ENCODE measurements around the gene GPR37.
A peak's percentile ranks its signal among the peaks of the same experiment; 100 is the strongest.

Gene GPR37

GRCh38 chr7:124713086-124713485 is 52.5 kb downstream of the GPR37 start:
- TF ChIP-seq ARNTL (CRISPR knock-in tag; IDR thresholded peaks at IDR 0.05; ENCODE audit: borderline replicate concordance, low read depth) (no peak), OSR1 (CRISPR knock-in tag; IDR thresholded peaks at IDR 0.05) (no peak), ISL1 (CRISPR knock-in tag; IDR thresholded peaks at IDR 0.05) (no peak), ZFP30 (CRISPR knock-in tag; IDR thresholded peaks at IDR 0.05) (no peak), ZNF8 (CRISPR knock-in tag; IDR thresholded peaks at IDR 0.05) (no peak), ZNF70 (CRISPR knock-in tag; IDR thresholded peaks at IDR 0.05) (no peak), SNAI2 (CRISPR knock-in tag; IDR thresholded peaks at IDR 0.05) (no peak), RARB (CRISPR knock-in tag; IDR thresholded peaks at IDR 0.05) (no peak), CSDC2 (CRISPR knock-in tag; IDR thresholded peaks at IDR 0.05) (no peak), ZC3H10 (CRISPR knock-in tag; IDR thresholded peaks at IDR 0.05) (no peak), ZFP3 (CRISPR knock-in tag; IDR thresholded peaks at IDR 0.05) (no peak)
- TF ChIP-seq, protein P1, sequence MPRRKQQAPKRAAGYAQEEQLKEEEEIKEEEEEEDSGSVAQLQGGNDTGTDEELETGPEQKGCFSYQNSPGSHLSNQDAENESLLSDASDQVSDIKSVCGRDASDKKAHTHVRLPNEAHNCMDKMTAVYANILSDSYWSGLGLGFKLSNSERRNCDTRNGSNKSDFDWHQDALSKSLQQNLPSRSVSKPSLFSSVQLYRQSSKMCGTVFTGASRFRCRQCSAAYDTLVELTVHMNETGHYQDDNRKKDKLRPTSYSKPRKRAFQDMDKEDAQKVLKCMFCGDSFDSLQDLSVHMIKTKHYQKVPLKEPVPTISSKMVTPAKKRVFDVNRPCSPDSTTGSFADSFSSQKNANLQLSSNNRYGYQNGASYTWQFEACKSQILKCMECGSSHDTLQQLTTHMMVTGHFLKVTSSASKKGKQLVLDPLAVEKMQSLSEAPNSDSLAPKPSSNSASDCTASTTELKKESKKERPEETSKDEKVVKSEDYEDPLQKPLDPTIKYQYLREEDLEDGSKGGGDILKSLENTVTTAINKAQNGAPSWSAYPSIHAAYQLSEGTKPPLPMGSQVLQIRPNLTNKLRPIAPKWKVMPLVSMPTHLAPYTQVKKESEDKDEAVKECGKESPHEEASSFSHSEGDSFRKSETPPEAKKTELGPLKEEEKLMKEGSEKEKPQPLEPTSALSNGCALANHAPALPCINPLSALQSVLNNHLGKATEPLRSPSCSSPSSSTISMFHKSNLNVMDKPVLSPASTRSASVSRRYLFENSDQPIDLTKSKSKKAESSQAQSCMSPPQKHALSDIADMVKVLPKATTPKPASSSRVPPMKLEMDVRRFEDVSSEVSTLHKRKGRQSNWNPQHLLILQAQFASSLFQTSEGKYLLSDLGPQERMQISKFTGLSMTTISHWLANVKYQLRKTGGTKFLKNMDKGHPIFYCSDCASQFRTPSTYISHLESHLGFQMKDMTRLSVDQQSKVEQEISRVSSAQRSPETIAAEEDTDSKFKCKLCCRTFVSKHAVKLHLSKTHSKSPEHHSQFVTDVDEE (CRISPR knock-in tag; IDR thresholded peaks at IDR 0.05), result no peak
- TF ChIP-seq, protein P2, sequence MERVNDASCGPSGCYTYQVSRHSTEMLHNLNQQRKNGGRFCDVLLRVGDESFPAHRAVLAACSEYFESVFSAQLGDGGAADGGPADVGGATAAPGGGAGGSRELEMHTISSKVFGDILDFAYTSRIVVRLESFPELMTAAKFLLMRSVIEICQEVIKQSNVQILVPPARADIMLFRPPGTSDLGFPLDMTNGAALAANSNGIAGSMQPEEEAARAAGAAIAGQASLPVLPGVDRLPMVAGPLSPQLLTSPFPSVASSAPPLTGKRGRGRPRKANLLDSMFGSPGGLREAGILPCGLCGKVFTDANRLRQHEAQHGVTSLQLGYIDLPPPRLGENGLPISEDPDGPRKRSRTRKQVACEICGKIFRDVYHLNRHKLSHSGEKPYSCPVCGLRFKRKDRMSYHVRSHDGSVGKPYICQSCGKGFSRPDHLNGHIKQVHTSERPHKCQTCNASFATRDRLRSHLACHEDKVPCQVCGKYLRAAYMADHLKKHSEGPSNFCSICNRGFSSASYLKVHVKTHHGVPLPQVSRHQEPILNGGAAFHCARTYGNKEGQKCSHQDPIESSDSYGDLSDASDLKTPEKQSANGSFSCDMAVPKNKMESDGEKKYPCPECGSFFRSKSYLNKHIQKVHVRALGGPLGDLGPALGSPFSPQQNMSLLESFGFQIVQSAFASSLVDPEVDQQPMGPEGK (CRISPR knock-in tag; IDR thresholded peaks at IDR 0.05; ENCODE audit: borderline replicate concordance), result no peak
- TF ChIP-seq, protein P3, sequence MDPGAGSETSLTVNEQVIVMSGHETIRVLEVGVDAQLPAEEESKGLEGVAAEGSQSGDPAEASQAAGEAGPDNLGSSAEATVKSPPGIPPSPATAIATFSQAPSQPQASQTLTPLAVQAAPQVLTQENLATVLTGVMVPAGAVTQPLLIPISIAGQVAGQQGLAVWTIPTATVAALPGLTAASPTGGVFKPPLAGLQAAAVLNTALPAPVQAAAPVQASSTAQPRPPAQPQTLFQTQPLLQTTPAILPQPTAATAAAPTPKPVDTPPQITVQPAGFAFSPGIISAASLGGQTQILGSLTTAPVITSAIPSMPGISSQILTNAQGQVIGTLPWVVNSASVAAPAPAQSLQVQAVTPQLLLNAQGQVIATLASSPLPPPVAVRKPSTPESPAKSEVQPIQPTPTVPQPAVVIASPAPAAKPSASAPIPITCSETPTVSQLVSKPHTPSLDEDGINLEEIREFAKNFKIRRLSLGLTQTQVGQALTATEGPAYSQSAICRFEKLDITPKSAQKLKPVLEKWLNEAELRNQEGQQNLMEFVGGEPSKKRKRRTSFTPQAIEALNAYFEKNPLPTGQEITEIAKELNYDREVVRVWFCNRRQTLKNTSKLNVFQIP (CRISPR knock-in tag; IDR thresholded peaks at IDR 0.05; ENCODE audit: borderline replicate concordance, low read depth), result no peak
- ATAC-seq, result no peak

GRCh38 chr7:124712017-124712416 is 53.6 kb downstream of the GPR37 start:
- TF ChIP-seq ESRRG (CRISPR knock-in tag; IDR thresholded peaks at IDR 0.05), result no peak
- no peak for TF ChIP-seq ARNTL (CRISPR knock-in tag; IDR thresholded peaks at IDR 0.05; ENCODE audit: borderline replicate concordance, low read depth)
- TF ChIP-seq CREB5 (CRISPR knock-in tag; IDR thresholded peaks at IDR 0.05; ENCODE audit: low read depth), result no peak
- TF ChIP-seq ZFP30 (CRISPR knock-in tag; IDR thresholded peaks at IDR 0.05), result no peak
- TF ChIP-seq PPARA (CRISPR knock-in tag; IDR thresholded peaks at IDR 0.05; ENCODE audit: borderline replicate concordance), result no peak
- no peak for TF ChIP-seq ISL1 (CRISPR knock-in tag; IDR thresholded peaks at IDR 0.05)
- no peak for ATAC-seq

DNA sequence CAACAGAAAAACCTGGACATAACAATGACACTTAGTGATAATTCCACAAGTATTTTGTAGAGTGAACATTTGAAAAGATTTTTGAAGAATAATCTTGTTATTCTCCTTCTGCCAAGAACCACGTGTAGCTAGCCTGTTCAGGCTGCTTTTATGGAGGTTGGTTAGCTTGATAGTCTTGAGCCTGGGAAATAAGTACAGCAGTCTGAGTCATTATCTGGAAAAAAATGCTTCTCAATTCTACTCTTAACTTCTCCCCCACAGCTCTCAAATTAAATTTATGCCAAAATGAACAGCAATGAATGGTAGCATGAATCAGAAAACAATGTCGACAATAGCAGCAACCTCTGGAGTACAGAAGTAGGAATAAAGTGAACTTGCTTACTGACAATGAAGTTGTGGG is 63.2 kb downstream of the GPR37 start:
- ATAC-seq, result no peak
- TF ChIP-seq OSR1 (CRISPR knock-in tag; IDR thresholded peaks at IDR 0.05) (no peak), ZFP3 (CRISPR knock-in tag; IDR thresholded peaks at IDR 0.05) (0 out of 2 replicates have a peak, but pooled peaks have one; percentile 49)

DNA sequence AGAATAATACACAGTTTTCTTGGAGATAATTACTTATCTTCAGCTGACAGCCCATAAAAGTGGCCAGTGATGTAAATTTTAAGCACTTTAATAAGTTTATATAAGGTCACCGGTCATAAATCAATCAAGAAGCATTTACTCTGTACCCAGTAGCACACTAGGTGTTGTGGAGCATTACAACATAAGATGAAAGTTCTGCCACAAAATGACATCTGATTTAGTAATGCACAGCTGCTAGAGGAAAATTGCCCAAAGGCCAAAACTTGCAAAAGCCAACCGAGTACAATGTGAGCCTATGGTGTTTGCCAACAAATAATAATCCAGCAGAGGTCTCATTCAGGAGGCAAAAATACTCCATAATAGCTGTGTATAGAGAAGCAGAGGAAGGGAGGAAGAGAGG is 63.6 kb downstream of the GPR37 start:
- TF ChIP-seq ISL1 (CRISPR knock-in tag; IDR thresholded peaks at IDR 0.05), result no peak
- TF ChIP-seq CREB5 (CRISPR knock-in tag; IDR thresholded peaks at IDR 0.05; ENCODE audit: low read depth), result no peak

DNA sequence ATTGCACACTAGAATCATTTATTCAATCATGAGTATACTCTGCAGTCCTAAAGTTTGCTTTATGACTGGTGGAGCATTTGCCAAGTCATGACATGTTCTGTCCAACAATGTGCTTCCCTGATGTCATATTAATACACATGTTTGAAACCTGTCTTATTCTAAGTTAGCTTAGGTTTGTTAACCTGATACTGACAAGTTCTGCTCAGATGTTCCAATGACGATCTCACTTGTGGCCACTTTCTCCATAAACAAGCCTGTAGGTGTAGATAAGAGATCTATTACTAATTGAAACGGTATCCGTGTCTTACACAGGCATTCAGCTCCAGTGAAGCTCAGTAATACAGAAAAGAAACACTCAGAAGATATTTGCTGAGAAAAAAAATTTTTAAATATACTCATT is 64.9 kb downstream of the GPR37 start:
- TF ChIP-seq OSR1 (CRISPR knock-in tag; IDR thresholded peaks at IDR 0.05), result no peak
- no peak for TF ChIP-seq BACH2 (CRISPR knock-in tag; IDR thresholded peaks at IDR 0.05; ENCODE audit: borderline replicate concordance)
- TF ChIP-seq CREB5 (CRISPR knock-in tag; IDR thresholded peaks at IDR 0.05; ENCODE audit: low read depth), result no peak
- TF ChIP-seq ZFP3 (CRISPR knock-in tag; IDR thresholded peaks at IDR 0.05), result no peak
- ATAC-seq, result no peak

More for the DNA sequence above, 63.6 kb downstream of the GPR37 start:
- ATAC-seq, result no peak
